ENCODE measurements around the gene SRGAP3.

The SRGAP3 gene

DNA sequence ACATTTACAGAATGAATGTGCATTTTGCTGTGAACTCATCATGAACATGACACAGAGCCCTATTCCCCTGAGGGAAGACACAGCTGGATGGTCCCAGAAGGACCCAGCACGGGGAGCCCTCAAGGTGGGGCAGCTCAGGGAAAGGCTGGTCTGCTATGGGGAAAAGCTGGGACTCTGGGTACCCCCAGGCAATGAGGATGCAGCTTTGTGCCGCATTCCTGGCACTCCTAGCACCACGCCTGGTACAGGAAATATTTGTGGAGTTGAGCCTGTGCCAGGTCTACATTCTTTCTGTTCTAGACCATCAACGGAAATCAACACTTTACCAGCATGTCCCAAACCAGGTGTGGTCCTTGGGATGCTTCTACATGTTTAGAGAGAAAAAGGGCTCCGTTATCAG, 74.0 kb downstream of the SRGAP3 start:
- DNase-seq (ENCODE audit: low read depth, low spot score), result no peak

DNA sequence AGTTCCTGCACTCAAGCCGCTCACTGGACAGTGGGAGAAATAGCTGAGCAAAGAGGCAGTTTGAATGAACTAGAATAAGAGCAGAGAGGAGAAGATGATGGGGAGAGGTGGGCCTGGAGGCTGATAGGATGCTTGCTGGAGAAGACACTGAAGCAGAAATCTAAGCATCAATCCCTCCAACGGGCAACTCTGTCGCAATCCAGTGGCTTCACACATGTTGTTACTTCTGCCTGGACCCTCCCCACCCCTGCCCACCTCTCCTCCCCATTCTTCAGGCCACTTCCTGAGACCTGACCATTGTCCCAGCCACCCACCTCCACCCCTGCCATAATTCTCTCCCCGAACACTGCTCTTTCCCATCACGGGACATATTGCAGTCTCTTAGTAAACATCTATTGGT, 76.0 kb downstream of the SRGAP3 start:
- DNase-seq (ENCODE audit: low read depth, low spot score), result no peak

DNA sequence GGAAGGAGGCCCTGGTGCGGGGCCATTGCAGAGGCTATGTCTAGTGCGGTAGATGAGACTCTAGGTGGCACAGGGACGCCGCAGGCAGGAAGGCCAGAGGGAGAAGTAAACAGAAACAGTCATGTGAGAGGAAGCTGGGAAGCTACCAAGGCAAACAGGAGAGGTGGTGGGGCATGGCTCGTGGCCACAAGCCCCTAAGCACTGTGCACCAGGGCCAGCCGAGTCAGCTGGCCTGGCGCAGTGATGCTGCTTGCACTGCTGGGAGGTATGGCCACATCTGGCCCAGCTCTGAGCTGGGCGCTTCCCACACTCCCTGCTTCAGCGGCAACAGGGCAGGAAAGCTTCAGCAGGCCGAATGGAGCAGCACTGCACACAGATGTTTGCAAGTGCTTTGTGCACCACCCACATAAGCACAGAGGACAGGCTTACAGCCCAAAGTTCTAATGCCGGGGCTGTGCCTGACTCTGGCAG, 76.6 kb downstream of the SRGAP3 start:
- DNase-seq (ENCODE audit: low read depth, low spot score), result no peak

DNA sequence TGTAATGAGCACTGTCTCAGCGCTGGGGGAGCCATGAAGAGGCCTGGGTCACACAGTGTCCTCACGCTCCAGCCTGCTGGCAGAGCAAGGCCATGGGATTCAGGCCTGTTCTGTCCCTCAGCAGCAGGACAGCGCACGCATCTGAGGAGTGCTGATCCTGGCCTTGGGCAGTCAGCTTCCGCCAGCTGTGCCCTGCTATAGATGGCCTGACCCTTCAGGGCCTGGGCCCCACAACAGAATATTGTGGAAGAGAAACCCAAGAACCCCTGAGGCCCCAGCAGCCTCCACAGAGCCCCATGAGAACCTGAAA, 78.6 kb downstream of the SRGAP3 start:
- no peak for DNase-seq (ENCODE audit: low read depth, low spot score)

DNA sequence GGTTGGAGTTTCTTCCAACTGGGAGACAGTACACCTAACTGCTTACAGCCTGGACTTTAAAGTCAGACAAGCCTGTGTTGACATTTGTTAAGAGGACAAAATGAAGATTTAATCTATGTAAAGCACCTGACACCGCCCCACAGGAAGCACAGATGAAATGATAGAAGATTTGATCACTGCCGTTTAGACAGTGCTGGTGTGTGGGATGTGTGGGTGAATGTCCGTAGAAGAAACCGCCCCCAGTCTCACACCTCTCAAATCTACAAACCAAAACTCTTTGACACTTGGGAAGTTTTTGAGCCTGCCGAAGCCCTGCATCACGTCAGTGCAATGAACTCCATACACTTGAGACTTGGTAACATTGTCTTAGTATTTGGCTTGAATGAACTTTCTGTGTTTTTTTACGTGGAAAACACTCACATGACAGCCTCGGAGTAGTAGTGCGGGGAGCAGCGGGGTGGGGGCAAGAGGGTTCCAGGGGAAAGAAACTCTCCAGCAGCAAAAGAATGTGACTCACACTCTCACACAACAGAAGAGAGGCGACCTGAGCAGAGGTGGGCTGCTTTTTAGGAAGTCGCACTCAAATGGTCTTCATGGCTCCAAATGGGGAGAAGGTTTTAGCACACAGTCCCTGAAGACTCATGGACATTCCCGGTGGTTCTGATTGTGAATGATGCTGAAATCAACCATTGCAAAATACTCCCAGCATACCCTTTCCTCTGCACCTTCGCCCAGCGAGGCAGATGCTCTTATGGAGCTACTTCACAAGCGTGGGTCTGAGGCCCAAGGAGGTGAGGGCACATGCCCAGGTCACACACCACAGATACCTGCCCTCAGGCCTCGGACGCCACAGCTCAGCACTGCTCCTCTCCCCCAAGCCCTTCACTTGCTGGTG, 79.2 kb downstream of the SRGAP3 start:
- no peak for DNase-seq (ENCODE audit: low read depth, low spot score)

DNA sequence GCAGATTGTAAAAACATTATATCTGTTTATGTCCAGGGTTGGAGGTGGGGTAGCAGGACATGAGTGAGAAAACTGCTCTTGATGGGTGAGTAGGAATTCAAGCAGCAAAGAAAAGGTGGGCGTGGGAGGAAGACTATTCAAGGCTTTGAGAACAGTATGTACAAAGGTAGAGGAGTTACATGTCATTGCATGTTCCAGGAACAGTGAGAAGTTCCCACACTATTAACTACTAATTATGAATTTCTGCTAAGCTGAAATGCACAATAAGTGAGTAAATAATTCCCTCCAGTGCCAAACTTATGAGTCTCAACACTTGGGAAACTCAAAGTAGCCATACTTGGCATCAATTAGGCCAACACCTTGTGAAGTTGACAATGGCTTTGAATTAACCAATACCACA, 80.1 kb downstream of the SRGAP3 start:
- DNase-seq (ENCODE audit: low read depth, low spot score), result no peak

DNA sequence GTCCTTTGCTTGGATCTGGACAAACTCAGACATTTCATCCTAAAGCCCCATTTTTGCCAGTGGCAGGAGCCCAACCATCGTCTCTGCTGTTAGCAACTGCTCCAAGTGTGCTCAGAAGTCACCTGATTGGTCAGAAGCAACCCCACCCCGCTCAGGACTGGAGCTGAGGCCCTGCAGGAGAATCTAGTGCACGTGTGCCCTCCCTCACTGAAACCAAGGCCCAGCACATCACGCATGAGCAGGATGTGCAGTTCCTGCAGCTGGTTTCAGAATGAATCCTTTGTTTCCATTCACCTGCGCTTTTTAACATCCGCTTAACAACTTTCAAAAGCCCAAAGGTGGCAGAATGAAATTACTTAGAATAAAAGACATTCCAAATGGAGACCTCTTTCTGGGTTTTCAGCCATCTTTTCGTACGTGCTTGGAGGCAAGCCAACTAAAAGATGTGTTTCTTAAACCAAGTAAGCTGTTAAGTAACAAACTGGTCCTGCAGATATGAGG, 81.2 kb downstream of the SRGAP3 start:
- no peak for DNase-seq (ENCODE audit: low read depth, low spot score)

DNA sequence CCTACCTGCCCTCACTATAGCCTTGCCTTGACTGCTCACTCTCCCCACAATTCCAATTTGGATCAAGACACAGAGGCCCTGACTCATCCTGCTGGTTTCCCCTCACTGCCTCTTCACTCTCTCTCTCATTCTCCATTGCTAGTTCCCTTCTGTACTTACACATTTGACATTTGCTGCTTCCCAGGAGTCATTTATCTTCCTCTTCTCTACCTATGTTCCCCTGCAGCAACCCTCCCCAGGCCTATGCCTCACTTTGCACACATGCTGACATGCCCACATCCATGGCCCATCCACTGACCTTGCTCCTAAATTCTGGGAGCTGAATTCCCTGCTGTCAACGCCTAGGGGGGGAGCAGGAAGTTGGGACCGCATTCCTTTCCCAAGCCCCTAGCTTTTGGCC, 82.2 kb downstream of the SRGAP3 start:
- no peak for DNase-seq (ENCODE audit: low read depth, low spot score)

DNA sequence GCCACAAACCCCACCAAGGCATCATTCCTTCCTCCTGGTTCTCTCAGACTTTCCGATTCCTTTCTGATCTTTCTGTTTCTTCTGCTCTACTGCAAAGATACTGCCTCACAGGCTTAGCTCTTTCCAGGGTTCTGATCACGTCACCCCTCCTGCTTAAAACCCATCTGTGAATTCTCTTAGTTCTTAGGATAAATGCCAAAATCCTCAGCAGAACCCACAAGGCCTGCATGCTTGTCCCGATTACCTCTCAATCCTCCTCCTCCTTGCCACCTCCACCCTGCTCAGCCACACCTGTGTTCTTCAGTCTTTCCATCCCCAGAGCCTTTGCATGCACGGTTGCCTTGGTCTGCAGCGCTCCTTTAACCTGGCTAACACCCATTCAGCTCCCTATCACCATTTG, 84.0 kb downstream of the SRGAP3 start:
- no peak for DNase-seq (ENCODE audit: low read depth, low spot score)

DNA sequence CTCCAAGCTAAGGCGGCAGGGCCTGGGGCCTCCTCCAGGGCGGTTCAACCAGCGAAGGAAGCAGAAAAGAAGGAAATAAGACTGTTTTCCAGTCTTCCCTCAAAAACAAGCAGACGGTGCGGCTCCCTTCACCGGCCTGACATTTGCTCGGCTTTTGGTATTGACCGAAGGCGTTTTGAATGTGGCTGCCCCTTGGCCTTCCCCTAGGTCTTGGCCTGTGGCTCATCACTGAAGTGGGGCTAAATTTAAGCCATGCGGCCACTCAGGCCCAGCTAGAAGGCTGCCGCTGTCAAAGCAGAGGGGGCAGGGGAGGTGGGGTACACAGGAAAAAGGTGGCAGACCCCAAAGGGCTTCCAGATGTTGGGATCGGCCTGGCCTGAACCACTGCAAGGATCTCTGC, 86.2 kb downstream of the SRGAP3 start:
- no peak for DNase-seq (ENCODE audit: low read depth, low spot score)

DNA sequence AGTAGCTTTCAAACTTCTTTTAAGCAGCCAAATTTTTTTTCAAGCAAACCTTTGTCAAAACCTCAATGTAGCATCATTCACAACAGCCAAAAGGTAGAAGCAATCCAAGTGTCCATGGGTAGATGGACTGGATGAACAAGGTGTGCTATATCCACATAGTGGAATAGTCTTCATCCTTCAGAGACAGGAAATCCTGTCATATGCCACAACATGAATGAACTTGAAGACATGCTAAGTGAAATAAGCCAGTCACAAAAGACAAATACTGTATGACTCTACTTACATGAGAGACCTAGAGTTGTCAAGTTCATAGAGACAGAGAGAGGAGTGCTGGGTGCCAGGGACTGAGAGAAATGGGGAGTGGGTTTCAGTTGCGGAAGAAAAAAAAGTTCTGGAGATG, 87.6 kb downstream of the SRGAP3 start:
- DNase-seq (ENCODE audit: low read depth, low spot score), result no peak

DNA sequence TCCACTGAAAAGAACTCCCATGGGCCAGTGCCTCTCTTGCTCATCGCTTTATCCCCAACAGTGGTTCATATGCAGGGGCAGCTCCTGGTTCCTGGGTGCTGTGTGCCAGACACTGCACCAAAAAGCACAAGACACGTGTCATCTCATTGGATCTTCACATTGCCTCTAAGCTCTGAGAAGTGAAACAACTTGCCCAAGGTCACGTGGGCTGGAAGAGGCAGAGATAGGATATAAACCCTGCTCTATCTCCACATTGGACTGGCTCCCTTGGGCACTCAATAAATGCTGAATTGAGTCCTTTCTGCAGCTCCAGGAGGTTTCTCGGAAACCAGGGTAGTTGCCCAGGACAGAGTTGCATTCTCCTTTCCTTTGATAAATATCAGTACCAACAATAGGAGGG, 88.1 kb downstream of the SRGAP3 start:
- DNase-seq (ENCODE audit: low read depth, low spot score), result no peak

DNA sequence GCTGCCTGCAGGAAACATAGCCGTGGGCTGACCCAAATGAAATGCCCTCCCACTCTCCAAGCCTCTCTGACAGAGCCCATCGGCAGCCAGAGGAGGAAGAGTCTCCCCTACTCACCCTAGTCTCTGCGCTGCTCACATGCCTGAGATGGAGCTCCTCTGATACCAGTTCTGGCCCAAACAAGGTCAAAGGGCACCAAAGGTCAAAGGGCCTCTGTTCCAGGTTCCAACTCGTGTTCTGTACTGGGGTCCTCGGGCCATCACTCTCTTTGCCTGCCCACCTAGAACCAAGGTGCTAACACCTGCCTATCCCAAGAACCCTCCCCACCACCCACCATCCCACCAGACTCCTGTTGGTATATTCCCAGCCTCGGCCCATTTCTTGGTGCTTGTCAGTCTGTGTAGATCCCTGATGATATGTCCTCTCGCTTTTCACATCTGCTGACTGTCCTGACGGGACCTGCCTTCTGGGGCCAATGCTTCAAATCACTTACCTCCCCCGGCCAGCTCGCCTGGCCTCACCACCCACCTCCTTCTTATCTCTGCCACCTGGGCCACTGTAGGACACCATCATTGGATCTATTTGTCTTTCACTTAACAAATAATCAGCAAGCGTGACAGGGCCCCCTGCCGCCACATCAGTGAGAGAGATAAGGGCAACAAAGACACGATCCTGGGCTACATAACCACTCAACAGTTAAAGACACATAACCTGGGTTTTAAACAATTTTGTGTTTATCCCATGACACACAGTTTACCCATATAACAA, 90.4 kb downstream of the SRGAP3 start:
- no peak for DNase-seq (ENCODE audit: low read depth, low spot score)

DNA sequence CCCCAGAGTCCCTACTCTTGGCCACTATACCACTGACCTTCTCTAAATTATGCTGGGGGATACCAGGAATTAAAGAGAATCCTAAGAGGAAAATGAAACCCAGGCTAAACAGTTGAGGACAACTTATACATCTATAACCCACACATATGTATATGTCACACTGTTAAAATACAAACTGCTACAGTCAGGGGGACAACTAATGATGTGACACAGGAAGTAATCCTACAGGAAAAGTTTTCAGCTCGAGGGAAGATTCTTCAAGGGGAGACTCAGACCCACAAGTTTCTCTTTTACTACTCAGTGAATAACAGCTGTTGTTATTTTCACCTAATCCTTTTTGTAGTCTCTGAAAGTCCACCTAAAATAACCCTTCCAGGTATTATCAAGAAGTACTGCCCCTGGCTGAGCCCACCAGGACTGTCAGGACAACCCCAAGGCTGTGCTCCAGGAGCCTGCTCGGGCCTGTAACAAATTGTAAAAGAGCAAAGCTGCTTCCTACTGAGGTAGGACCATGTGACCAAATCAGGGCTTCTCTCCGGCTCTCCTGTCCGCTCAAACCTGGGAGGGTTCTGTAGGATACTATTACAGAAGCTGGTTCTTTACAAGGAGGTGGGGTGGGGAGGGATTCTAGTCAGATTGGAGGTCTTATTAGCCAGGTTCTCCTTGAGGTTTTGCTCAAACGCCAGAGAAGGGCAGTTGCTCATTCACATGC, 91.6 kb downstream of the SRGAP3 start:
- DNase-seq (ENCODE audit: low read depth, low spot score), result no peak

DNA sequence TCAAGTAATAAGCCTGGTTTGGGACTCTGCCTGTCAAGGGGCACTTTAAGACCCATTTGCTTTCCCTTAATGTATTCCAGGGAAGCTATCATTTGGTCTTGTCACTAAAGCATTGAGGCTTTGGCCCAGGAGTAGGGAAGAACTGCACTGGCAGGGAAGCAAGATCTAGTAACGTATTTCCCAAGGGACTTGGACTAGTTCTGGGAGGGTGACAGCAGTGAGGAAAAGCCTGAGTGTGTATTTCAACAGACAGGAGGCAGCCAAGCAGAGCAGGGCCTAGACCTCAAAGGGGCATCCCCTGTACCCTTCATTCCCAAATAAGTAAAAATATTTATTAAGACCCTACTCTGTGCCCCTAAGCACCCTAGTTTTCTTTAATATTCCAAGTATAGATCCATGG, 92.8 kb downstream of the SRGAP3 start:
- DNase-seq (ENCODE audit: low read depth, low spot score), result no peak

DNA sequence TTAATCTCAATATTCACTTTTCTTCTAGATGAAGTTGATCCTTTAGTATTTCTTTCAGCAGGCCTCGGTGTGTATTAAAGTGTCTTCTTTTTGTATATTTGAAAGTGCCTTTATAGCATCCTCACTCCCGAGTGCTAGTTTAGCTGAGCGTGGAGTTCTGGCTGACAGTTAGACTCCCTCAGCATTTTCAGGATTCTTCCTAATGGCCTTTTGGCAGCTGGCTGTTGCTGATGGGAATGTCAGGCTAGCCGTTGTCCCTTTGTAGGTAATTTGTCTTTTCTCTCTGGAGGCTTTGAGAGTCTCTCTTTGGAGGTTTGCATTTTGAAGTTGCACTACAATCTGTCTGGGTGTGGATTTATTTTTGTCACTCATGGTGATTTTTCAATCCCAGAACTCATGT, 94.4 kb downstream of the SRGAP3 start:
- no peak for DNase-seq (ENCODE audit: low read depth, low spot score)

DNA sequence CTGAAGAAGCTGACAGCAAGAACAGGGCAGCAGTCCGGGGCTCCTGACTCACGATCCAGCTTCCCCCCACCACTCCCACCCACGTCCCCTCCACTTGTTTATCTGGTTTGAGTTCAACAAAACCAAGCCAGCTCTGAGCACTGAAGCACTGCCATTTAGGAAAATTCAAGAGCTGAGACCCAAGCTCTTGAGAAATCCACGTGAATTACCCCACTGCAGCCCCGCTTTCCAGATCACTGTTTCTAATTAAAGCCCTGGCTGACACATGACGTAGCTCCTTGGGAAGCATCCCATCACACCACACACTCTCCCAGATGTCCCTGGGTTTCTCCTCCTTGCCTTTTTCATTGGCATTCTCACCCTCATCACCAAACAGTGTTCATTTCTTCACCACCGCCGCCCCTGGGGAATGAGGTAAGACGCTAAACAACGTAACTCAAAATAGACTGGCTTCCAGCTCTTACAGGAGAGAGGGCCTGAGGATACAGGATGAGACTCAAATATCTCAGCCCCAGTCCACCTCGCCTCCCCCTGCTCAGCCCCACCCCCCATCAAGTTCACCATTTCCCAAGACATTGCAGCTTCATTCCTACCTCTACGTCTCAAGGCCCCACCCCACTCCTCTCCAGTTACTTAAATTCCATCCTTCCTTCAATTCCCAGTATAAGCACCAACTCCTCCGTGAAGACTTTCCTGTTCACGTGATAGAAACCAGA, 95.4 kb downstream of the SRGAP3 start:
- DNase-seq (ENCODE audit: low read depth, low spot score), result no peak

DNA sequence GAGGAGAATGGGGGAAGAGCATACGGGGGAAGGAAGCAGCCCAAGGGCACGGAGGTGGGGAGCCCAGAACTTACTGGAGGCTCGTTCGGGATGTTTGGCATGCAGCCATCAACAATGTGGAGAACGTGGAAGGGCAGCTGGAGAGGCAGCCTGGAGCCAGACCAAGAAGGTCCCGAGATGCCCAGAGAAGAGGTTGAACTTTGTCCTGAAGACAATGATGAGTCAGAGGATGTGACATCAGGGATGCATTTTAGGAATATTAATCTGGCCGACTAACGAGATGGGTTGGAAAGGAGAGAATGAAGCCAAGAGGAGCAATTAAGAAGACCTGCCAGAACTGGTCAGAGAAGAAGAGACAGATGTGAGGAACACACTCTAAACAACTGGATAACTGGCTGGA, 98.2 kb downstream of the SRGAP3 start:
- no peak for DNase-seq (ENCODE audit: low read depth, low spot score)

DNA sequence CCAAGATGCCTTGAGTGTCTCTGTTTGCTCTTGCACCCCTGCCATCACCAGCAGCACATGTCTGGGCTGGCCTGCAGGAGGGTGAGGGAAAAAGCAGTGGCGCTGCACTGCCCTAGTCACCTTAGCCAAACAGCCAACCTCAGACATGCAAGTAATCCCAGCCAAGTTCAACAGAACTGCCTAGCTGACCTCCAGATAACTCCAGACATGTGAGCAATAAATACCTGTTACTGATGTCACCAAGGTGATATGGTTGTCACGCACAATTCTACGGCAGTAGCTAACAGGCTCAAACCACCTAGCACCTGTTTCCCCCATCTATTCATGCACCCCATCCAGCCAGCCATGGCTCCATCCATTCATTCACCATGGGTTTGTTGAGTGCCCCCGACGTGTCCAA, 99.9 kb downstream of the SRGAP3 start:
- DNase-seq (ENCODE audit: low read depth, low spot score), result no peak

DNA sequence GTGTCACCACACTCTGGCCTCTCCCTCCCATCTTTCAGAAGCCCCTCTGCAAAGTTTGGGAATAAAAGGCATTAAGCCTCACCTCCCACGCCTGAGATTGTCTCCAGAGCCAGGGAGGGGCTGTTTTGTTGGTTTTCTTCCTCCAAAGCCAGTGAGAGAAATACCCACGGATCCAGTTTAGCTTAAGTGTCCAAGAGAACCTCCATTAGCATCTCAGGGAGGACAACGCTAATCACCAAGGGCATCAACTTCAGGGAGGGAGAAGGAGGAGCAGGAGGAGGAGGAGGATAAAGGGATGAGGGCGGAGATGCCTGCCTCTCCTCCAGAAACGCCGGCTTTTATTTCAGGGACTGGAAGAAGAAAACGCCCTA, 101.6 kb downstream of the SRGAP3 start:
- DNase-seq (ENCODE audit: low read depth, low spot score), result no peak

DNA sequence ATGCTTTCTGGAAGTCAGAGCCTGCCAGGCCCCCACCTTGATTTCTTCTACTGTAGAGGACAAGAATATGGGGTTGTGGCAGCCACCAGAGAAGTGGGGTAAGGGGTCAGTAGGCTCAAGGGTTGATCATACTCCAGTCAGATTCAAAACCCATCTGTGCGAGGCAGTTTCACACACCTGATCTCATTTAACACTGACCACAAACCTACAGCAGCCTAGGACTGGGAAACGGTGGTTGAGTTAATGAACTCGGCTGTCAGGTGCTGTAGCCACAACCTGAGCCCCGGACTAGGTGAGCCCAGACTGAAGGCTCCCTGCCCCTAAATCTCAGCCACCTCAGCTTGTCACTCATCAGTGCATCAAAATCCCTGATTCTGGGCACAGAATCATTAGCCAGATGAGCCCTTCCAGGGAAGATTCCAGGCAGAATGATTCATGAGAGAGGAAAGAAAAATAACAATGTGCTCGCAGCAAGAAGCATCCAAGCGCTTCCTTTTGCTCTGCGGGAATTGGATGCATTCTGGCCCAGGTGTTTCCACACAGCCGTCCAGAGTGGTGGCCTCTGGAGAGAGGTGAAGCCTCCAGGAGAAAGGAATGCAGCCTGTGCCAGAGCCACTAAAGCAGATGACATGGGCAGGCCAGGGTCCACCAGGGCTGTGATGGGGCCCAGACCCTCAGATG, 102.1 kb downstream of the SRGAP3 start:
- no peak for DNase-seq (ENCODE audit: low read depth, low spot score)
